HepG2 (cell line): ENCODE measurements around the gene AHSG. TPM values are rescaled to one million over a fixed set of nuclear protein-coding genes. Genes with fewer than 3 reads are reported as not detected.

Source experiments
- CBX5 ChIP-seq: sonication (generic); formaldehyde crosslinking; IDR thresholded peaks from 2 replicates; pipeline ENCODE4 v1.4.0; 2020; ENCODE audit warnings: missing genetic modification reagents, borderline replicate concordance
- GPN1 ChIP-seq: sonication (generic); formaldehyde crosslinking; IDR thresholded peaks from 2 replicates; pipeline ENCODE4 v1.5.1; 2020; ENCODE audit warnings: missing genetic modification reagents, borderline replicate concordance
- MAZ ChIP-seq, 2 experiments: sonication (generic) in 1 of 2; formaldehyde crosslinking in 1 of 2; IDR thresholded peaks; 2 replicates each; pipeline versions ENCODE4 v1.5.0 to v1.6.1; 2012 to 2020; ENCODE audit warnings: low read depth in 2 of 2, mild to moderate bottlenecking in 2 of 2, borderline replicate concordance in 1 of 2, improper control_type of control experiment in 1 of 2, low read length in 1 of 2, missing genetic modification reagents in 1 of 2, moderate library complexity in 1 of 2
- MEF2D ChIP-seq: sonication (generic); formaldehyde crosslinking; IDR thresholded peaks from 2 replicates; pipeline ENCODE4 v1.5.1; 2020; ENCODE audit warnings: mild to moderate bottlenecking, missing genetic modification reagents
- RARG ChIP-seq: sonication (generic); formaldehyde crosslinking; IDR thresholded peaks from 2 replicates; pipeline ENCODE4 v1.4.0; 2020; ENCODE audit warnings: low read depth, mild to moderate bottlenecking, missing genetic modification reagents
- STAG1 ChIP-seq: sonication (generic); formaldehyde crosslinking; IDR thresholded peaks from 2 replicates; pipeline ENCODE4 v1.4.0; 2020; ENCODE audit warnings: missing genetic modification reagents
- TOE1 ChIP-seq: sonication (generic); formaldehyde crosslinking; IDR thresholded peaks from 2 replicates; pipeline ENCODE4 v1.4.0; 2020; ENCODE audit warnings: mild to moderate bottlenecking, missing genetic modification reagents
- TSC22D2 ChIP-seq: sonication (generic); formaldehyde crosslinking; IDR thresholded peaks from 2 replicates; pipeline ENCODE4 v1.5.1; 2020; ENCODE audit warnings: missing genetic modification reagents, mild to moderate bottlenecking, borderline replicate concordance
- ZNF652 ChIP-seq: IDR thresholded peaks from 2 replicates; pipeline ENCODE4 v1.6.1; 2016; ENCODE audit warnings: low read depth, borderline replicate concordance
- ZNF776 ChIP-seq: sonication (generic); formaldehyde crosslinking; IDR thresholded peaks from 2 replicates; pipeline ENCODE4 v1.4.0; 2020; ENCODE audit warnings: mild to moderate bottlenecking, missing genetic modification reagents
- ZSCAN22 ChIP-seq: sonication (generic); formaldehyde crosslinking; IDR thresholded peaks from 2 replicates; pipeline ENCODE4 v1.4.0; 2020; ENCODE audit warnings: mild to moderate bottlenecking, missing genetic modification reagents
- polyA plus RNA-seq, 8 experiments: library from polyadenylated mRNA; depleted of rRNA in 3 of 8; stranded (reverse) in 7 of 8; unstranded in 1 of 8; fragments of >200 nt; fragmentation: Illumina TruSeq in 4 of 8; extraction: Trizol in 4 of 8; gene quantifications; 2 replicates each; pipeline versions ENCODE4 v1.2.1 to v1.2.3, GENCODE V29; 2011 to 2016; ENCODE audit warnings: low read depth in 4 of 8, missing spikeins in 1 of 8, mixed read lengths in 1 of 8; ENCODE audit not compliant: insufficient read depth in 1 of 8
- total RNA-seq, 5 experiments: library from RNA; depleted of rRNA; stranded (reverse); fragments of >200 nt; fragmentation: Illumina TruSeq; extraction: Trizol; gene quantifications; 2 replicates each; pipeline ENCODE4 v1.2.3, GENCODE V29; 2016; ENCODE audit warnings: low read depth in 1 of 5
- TF ChIP-seq, protein P1 (sequence below): sonication (generic); formaldehyde crosslinking; IDR thresholded peaks from 2 replicates; pipeline ENCODE4 v1.4.0; 2020; ENCODE audit warnings: missing genetic modification reagents
- TF ChIP-seq, protein P2 (sequence below): sonication (generic); formaldehyde crosslinking; IDR thresholded peaks from 2 replicates; pipeline ENCODE4 v1.4.0; 2020; ENCODE audit warnings: missing genetic modification reagents
- TF ChIP-seq, protein P3 (sequence below): sonication (generic); formaldehyde crosslinking; IDR thresholded peaks from 2 replicates; pipeline ENCODE4 v1.4.0; 2020; ENCODE audit warnings: missing genetic modification reagents
- TF ChIP-seq, protein P4 (sequence below): sonication (generic); formaldehyde crosslinking; IDR thresholded peaks from 2 replicates; pipeline ENCODE4 v1.9.0; 2022; ENCODE audit warnings: low read depth, missing genetic modification reagents
- TF ChIP-seq, protein P5 (sequence below): IDR thresholded peaks from 2 replicates; pipeline ENCODE4 v1.4.0; 2020; ENCODE audit warnings: mild to moderate bottlenecking, missing genetic modification reagents
- TF ChIP-seq, protein P6 (sequence below): sonication (generic); formaldehyde crosslinking; IDR thresholded peaks from 2 replicates; pipeline ENCODE4 v1.4.0; 2020; ENCODE audit warnings: missing genetic modification reagents

The AHSG gene
- total and polyA plus RNA-seq, 2 of the 13 experiments (the other 11 are each of a cell fraction or from before 2014, with no cell fraction given): 2,043 to 19,152 TPM

DNA sequence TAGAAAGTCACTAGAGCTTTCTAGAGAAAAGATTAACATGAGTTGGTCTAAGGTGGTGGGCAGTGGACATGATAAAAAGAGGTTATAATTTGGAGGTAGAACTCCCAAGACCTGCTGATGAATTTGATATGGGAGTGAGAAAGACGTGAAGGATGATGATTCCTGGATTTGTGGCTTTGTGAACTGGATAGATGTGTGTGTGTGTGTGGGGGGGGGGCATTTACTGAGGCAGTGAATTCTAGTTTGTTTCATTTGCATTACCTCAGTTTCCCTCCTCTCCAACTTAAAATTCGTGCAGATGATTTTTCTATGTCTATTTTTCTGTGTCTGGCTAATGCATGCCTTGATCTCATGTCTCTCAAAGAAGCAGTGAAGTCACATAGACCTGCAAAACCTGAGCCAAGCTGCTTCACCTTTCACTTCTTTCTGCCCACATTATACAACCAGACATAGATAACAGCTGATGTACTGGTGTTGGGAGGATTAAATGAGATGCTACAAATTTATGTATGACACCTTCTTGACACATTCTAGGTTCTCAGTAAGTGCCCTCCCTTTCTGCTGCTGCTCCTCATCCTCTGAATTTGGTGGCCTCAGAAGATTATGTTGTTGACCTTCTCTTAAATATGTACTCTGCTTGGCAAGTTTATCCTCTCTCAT, 9.9 kb downstream of the AHSG start (continued):
- TF ChIP-seq, protein P1, sequence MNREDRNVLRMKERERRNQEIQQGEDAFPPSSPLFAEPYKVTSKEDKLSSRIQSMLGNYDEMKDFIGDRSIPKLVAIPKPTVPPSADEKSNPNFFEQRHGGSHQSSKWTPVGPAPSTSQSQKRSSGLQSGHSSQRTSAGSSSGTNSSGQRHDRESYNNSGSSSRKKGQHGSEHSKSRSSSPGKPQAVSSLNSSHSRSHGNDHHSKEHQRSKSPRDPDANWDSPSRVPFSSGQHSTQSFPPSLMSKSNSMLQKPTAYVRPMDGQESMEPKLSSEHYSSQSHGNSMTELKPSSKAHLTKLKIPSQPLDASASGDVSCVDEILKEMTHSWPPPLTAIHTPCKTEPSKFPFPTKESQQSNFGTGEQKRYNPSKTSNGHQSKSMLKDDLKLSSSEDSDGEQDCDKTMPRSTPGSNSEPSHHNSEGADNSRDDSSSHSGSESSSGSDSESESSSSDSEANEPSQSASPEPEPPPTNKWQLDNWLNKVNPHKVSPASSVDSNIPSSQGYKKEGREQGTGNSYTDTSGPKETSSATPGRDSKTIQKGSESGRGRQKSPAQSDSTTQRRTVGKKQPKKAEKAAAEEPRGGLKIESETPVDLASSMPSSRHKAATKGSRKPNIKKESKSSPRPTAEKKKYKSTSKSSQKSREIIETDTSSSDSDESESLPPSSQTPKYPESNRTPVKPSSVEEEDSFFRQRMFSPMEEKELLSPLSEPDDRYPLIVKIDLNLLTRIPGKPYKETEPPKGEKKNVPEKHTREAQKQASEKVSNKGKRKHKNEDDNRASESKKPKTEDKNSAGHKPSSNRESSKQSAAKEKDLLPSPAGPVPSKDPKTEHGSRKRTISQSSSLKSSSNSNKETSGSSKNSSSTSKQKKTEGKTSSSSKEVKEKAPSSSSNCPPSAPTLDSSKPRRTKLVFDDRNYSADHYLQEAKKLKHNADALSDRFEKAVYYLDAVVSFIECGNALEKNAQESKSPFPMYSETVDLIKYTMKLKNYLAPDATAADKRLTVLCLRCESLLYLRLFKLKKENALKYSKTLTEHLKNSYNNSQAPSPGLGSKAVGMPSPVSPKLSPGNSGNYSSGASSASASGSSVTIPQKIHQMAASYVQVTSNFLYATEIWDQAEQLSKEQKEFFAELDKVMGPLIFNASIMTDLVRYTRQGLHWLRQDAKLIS (CRISPR knock-in tag): no peak
- TF ChIP-seq MEF2D (CRISPR knock-in tag) (no peak), RARG (0 out of 2 replicates have a peak, but pooled peaks have one; percentile 45), MAZ (IDR thresholded peaks at IDR 0.05; ENCODE audit: borderline replicate concordance, low read depth, low read length) (no peak), MAZ (CRISPR knock-in tag; IDR thresholded peaks at IDR 0.05; ENCODE audit: low read depth) (0 out of 2 replicates have a peak, but pooled peaks have one; percentile 19), ZNF776 (CRISPR knock-in tag) (no peak), TOE1 (CRISPR knock-in tag) (no peak), CBX5 (CRISPR knock-in tag) (no peak), TSC22D2 (CRISPR knock-in tag) (no peak), GPN1 (no peak), STAG1 (CRISPR knock-in tag) (no peak), ZSCAN22 (CRISPR knock-in tag) (no peak), ZNF652 (CRISPR knock-in tag) (no peak)
- TF ChIP-seq, protein P2, sequence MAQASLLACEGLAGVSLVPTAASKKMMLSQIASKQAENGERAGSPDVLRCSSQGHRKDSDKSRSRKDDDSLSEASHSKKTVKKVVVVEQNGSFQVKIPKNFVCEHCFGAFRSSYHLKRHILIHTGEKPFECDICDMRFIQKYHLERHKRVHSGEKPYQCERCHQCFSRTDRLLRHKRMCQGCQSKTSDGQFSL: peak; percentile 55; the same call in 1 of the 2 replicates
- TF ChIP-seq, protein P3, sequence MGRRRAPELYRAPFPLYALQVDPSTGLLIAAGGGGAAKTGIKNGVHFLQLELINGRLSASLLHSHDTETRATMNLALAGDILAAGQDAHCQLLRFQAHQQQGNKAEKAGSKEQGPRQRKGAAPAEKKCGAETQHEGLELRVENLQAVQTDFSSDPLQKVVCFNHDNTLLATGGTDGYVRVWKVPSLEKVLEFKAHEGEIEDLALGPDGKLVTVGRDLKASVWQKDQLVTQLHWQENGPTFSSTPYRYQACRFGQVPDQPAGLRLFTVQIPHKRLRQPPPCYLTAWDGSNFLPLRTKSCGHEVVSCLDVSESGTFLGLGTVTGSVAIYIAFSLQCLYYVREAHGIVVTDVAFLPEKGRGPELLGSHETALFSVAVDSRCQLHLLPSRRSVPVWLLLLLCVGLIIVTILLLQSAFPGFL (CRISPR knock-in tag): no peak
- TF ChIP-seq, protein P4, sequence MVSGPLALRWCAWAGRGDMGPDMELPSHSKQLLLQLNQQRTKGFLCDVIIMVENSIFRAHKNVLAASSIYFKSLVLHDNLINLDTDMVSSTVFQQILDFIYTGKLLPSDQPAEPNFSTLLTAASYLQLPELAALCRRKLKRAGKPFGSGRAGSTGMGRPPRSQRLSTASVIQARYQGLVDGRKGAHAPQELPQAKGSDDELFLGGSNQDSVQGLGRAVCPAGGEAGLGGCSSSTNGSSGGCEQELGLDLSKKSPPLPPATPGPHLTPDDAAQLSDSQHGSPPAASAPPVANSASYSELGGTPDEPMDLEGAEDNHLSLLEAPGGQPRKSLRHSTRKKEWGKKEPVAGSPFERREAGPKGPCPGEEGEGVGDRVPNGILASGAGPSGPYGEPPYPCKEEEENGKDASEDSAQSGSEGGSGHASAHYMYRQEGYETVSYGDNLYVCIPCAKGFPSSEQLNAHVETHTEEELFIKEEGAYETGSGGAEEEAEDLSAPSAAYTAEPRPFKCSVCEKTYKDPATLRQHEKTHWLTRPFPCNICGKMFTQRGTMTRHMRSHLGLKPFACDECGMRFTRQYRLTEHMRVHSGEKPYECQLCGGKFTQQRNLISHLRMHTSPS: no peak
- TF ChIP-seq, protein P5, sequence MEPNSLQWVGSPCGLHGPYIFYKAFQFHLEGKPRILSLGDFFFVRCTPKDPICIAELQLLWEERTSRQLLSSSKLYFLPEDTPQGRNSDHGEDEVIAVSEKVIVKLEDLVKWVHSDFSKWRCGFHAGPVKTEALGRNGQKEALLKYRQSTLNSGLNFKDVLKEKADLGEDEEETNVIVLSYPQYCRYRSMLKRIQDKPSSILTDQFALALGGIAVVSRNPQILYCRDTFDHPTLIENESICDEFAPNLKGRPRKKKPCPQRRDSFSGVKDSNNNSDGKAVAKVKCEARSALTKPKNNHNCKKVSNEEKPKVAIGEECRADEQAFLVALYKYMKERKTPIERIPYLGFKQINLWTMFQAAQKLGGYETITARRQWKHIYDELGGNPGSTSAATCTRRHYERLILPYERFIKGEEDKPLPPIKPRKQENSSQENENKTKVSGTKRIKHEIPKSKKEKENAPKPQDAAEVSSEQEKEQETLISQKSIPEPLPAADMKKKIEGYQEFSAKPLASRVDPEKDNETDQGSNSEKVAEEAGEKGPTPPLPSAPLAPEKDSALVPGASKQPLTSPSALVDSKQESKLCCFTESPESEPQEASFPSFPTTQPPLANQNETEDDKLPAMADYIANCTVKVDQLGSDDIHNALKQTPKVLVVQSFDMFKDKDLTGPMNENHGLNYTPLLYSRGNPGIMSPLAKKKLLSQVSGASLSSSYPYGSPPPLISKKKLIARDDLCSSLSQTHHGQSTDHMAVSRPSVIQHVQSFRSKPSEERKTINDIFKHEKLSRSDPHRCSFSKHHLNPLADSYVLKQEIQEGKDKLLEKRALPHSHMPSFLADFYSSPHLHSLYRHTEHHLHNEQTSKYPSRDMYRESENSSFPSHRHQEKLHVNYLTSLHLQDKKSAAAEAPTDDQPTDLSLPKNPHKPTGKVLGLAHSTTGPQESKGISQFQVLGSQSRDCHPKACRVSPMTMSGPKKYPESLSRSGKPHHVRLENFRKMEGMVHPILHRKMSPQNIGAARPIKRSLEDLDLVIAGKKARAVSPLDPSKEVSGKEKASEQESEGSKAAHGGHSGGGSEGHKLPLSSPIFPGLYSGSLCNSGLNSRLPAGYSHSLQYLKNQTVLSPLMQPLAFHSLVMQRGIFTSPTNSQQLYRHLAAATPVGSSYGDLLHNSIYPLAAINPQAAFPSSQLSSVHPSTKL (CRISPR knock-in tag): no peak
- TF ChIP-seq, protein P6, sequence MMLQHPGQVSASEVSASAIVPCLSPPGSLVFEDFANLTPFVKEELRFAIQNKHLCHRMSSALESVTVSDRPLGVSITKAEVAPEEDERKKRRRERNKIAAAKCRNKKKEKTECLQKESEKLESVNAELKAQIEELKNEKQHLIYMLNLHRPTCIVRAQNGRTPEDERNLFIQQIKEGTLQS (CRISPR knock-in tag): no peak
